Smooth muscle cell (in vitro differentiated cells): Measurements from ENCODE around the gene BMP5. TPM values are rescaled to one million over a fixed set of nuclear protein-coding genes. Genes with fewer than 3 reads are reported as not detected.
"Not testable (repeated sequence)": the region's sequence is repeated elsewhere in the genome, so short reads cannot be mapped to it uniquely, and the experiment has no call there.

Experiments
- DNase-seq: peaks from one replicate; lab custom pipeline; 2025; ENCODE audit not compliant: unreplicated experiment; lab: John Stamatoyannopoulos, UW
- H2AFZ ChIP-seq: fragments of 200-600 bp; sonication (generic); 2 replicates; pipeline ENCODE4 v1.6.0; 2016; ENCODE audit warnings: antibody characterized with exemption, low read depth, mild to moderate bottlenecking
- H3F3A ChIP-seq: fragments of 200-600 bp; sonication (generic); 2 replicates; pipeline ENCODE4 v1.6.0; 2017; ENCODE audit warnings: antibody characterized with exemption, low read depth
- H3K27ac ChIP-seq: fragments of 200-600 bp; sonication (generic); 2 replicates; pipeline ENCODE4 v1.5.1; 2016; ENCODE audit warnings: low read depth, mild to moderate bottlenecking
- H3K27me3 ChIP-seq: fragments of 200-600 bp; sonication (generic); 2 replicates; pipeline ENCODE4 v1.6.1; 2016; ENCODE audit warnings: low read depth, mild to moderate bottlenecking
- H3K36me3 ChIP-seq: fragments of 200-600 bp; sonication (generic); 2 replicates; pipeline ENCODE4 v1.5.1; 2016; ENCODE audit warnings: low read depth
- H3K4me1 ChIP-seq: fragments of 200-600 bp; sonication (generic); 2 replicates; pipeline ENCODE4 v1.5.1; 2016; ENCODE audit warnings: low read depth
- H3K4me2 ChIP-seq: fragments of 200-600 bp; sonication (generic); 2 replicates; pipeline ENCODE4 v1.6.0; 2016; ENCODE audit warnings: mild to moderate bottlenecking
- H3K4me3 ChIP-seq: fragments of 200-600 bp; sonication (generic); 2 replicates; pipeline ENCODE4 v1.5.1; 2016; ENCODE audit warnings: mild to moderate bottlenecking
- H3K79me2 ChIP-seq: fragments of 200-600 bp; sonication (generic); 2 replicates; pipeline ENCODE4 v1.6.0; 2016; ENCODE audit warnings: low read depth, mild to moderate bottlenecking
- H3K9ac ChIP-seq: fragments of 200-600 bp; sonication (generic); 2 replicates; pipeline ENCODE4 v1.6.0; 2016; ENCODE audit warnings: low read depth
- H3K9me3 ChIP-seq: fragments of 200-600 bp; sonication (generic); replicated peaks from 2 replicates; pipeline ENCODE4 v1.5.1; 2016; ENCODE audit warnings: low read depth
- H4K20me1 ChIP-seq: fragments of 200-600 bp; sonication (generic); 2 replicates; pipeline ENCODE4 v1.6.0; 2016; ENCODE audit warnings: low read depth
- CTCF ChIP-seq: fragments of 200-600 bp; sonication (generic); IDR thresholded peaks from 2 replicates; pipeline ENCODE4 v1.5.1; 2017; ENCODE audit warnings: borderline replicate concordance, mild to moderate bottlenecking, antibody characterized with exemption; ENCODE audit not compliant: insufficient read depth, poor library complexity, severe bottlenecking
- WGBS: methylation state at CpG from one replicate; pipeline ENCODE4 v1.1.7; 2016; ENCODE audit warnings: low lambda C conversion rate; 5-methylcytosine and 5-hydroxymethylcytosine counted together
- polyA plus RNA-seq: library from polyadenylated mRNA; unstranded; fragments of >200 nt; fragmentation: Nextera tagmentation; extraction: Ambion mirVana; gene quantifications from 2 replicates; pipeline ENCODE4 v1.2.1, GENCODE V29; 2016
- total RNA-seq: library from RNA; depleted of rRNA; stranded (reverse); fragments of >200 nt; gene quantifications from 2 replicates; pipeline ENCODE4 v1.2.3, GENCODE V29; 2014

The BMP5 gene
- total and polyA plus RNA-seq, 2 experiments from 2014 or later: 0.07 to 3.5 TPM

GRCh38 chr6:55917751-55918415 lies 42.5 kb upstream of the BMP5 start:
- DNase-seq: no peak
- Histone ChIP-seq H4K20me1 (no peaks in the 10 kb centered on the region), H3K4me1 (no peaks in the 10 kb centered on the region), H3K79me2 (no peaks in the 10 kb centered on the region), H3K27ac (no peak overlapping the region), H3K9ac (no peak overlapping the region), H3F3A (no peaks in the 10 kb centered on the region), H3K27me3 (no peaks in the 10 kb centered on the region), H2AFZ (peak overlapping the region; percentile 7), H3K4me2 (no peak overlapping the region), H3K9me3 (no peaks in the 10 kb centered on the region), H3K4me3 (no peak overlapping the region), H3K36me3 (no peaks in the 10 kb centered on the region)
- 86% methylated on average over 3 of the region's 3 CpGs for WGBS
- TF ChIP-seq CTCF: no peak

GRCh38 chr6:55916188-55916587 lies 40.8 kb upstream of the BMP5 start:
- Histone ChIP-seq H2AFZ (no peak overlapping the region), H3K27me3 (no peaks in the 10 kb centered on the region), H3K79me2 (no peaks in the 10 kb centered on the region), H3K36me3 (no peaks in the 10 kb centered on the region), H3K9ac (no peak overlapping the region), H3K4me3 (no peak overlapping the region), H3K9me3 (no peaks in the 10 kb centered on the region), H3F3A (no peaks in the 10 kb centered on the region), H3K4me1 (no peaks in the 10 kb centered on the region), H3K27ac (no peak overlapping the region), H3K4me2 (no peak overlapping the region), H4K20me1 (no peaks in the 10 kb centered on the region)
- DNase-seq: no peak
- WGBS: 93% methylated on average over 2 of the region's 2 CpGs
- no peak for TF ChIP-seq CTCF

- no peak overlapping the region for H2AFZ ChIP-seq
- no peak overlapping the region for H3K27ac ChIP-seq
- no peak overlapping the region for H3K4me3 ChIP-seq
- H3K79me2 ChIP-seq: no peaks in the 10 kb centered on the region
- no peaks in the 10 kb centered on the region for H4K20me1 ChIP-seq
- no peaks in the 10 kb centered on the region for H3K27me3 ChIP-seq
- no peaks in the 10 kb centered on the region for H3F3A ChIP-seq
- H3K9me3 ChIP-seq: no peaks in the 10 kb centered on the region
- DNase-seq: no peak
- no peaks in the 10 kb centered on the region for H3K36me3 ChIP-seq
- H3K4me2 ChIP-seq: no peak overlapping the region
- 60% methylated on average over 3 of the region's 3 CpGs for WGBS
- H3K9ac ChIP-seq: no peak overlapping the region
- no peaks in the 10 kb centered on the region for H3K4me1 ChIP-seq
- no peak for TF ChIP-seq CTCF
Measured at GRCh38 chr6:55913228-55914195, 38.1 kb upstream of the BMP5 start.

GRCh38 chr6:55910466-55910865 lies 35.1 kb upstream of the BMP5 start:
- H3K9ac ChIP-seq, H3F3A ChIP-seq, H3K36me3 ChIP-seq, DNase-seq, H3K4me1 ChIP-seq, H3K27me3 ChIP-seq, H3K4me3 ChIP-seq, H3K79me2 ChIP-seq, H3K27ac ChIP-seq, H2AFZ ChIP-seq, H4K20me1 ChIP-seq, H3K4me2 ChIP-seq, H3K9me3 ChIP-seq: not testable (repeated sequence)
- no CpG with 5 or more reads among the region's 28 CpGs for WGBS

GRCh38 chr6:55909911-55910310 lies 34.5 kb upstream of the BMP5 start:
- not testable (repeated sequence) for H3K9ac ChIP-seq, H3F3A ChIP-seq, H4K20me1 ChIP-seq, H3K4me1 ChIP-seq, H3K4me3 ChIP-seq, H3K27ac ChIP-seq, H3K4me2 ChIP-seq, H3K9me3 ChIP-seq, H3K36me3 ChIP-seq, H2AFZ ChIP-seq, DNase-seq, H3K27me3 ChIP-seq, H3K79me2 ChIP-seq
- no CpG with 5 or more reads among the region's 26 CpGs for WGBS
